ENCODE measurements around the gene PLPPR3.

- no peak for TF ChIP-seq CTCF (IDR thresholded peaks at IDR 0.05)
- TF ChIP-seq POLR2A (IDR thresholded peaks at IDR 0.05) = no peak
These were observed 14.8 kb downstream of the PLPPR3 start for GRCh38 chr19:806815-807421.

Data from vagina (tissue), 2 donors.